MCF 10A (cell line): ENCODE measurements around the gene ARL4A. TPM values are rescaled to one million over a fixed set of nuclear protein-coding genes. Genes with fewer than 3 reads are reported as not detected.
A peak's percentile ranks its signal among the peaks of the same experiment; 100 is the strongest.

Source experiments
- BruUV-seq: library from RNA; stranded (reverse); fragments of 400-500 nt; replicated peaks from 2 replicates; lab custom pipeline; 2021; lab: Mats Ljungman, UMichigan
- CTCF ChIA-PET: fragments of 300-600 bp; sonication (Branson Sonifier 250); formaldehyde crosslinking; extraction: SDS; loops from one replicate; lab custom pipeline; 2021; ENCODE audit warnings: antibody characterized with exemption, inconsistent platforms; lab: Yijun Ruan, JAX
- POLR2A ChIA-PET: fragments of 300-600, 350-650 bp; sonication (Branson Sonifier 250); formaldehyde crosslinking; extraction: SDS; loops from one replicate; lab custom pipeline; 2020; ENCODE audit warnings: antibody characterized with exemption, inconsistent platforms; lab: Yijun Ruan, JAX
- DNase-seq: peaks from one replicate; pipeline ENCODE4 v3.0.0-alpha.2; 2018; ENCODE audit not compliant: unreplicated experiment
- H3K27ac Mint-ChIP-seq: one replicate; pipeline ENCODE4 v1.8.0; 2022; ENCODE audit warnings: mild to moderate bottlenecking, low read depth, mixed read lengths; ENCODE audit not compliant: unreplicated experiment
- H3K27me3 Mint-ChIP-seq: one replicate; pipeline ENCODE4 v1.8.0; 2022; ENCODE audit warnings: mixed read lengths; ENCODE audit not compliant: insufficient read depth, unreplicated experiment
- H3K36me3 Mint-ChIP-seq: one replicate; pipeline ENCODE4 v1.8.0; 2022; ENCODE audit warnings: mild to moderate bottlenecking, moderate library complexity, mixed read lengths; ENCODE audit not compliant: insufficient read depth, unreplicated experiment
- H3K4me1 Mint-ChIP-seq: one replicate; pipeline ENCODE4 v1.8.0; 2022; ENCODE audit warnings: mixed read lengths; ENCODE audit not compliant: insufficient read depth, unreplicated experiment
- H3K4me3 Mint-ChIP-seq: one replicate; pipeline ENCODE4 v1.8.0; 2022; ENCODE audit warnings: mild to moderate bottlenecking, moderate library complexity, mixed read lengths; ENCODE audit not compliant: unreplicated experiment
- H3K9me3 Mint-ChIP-seq: one replicate; pipeline ENCODE4 v1.8.0; 2022; ENCODE audit warnings: mixed read lengths; ENCODE audit not compliant: unreplicated experiment
- intact Hi-C: fragments of 100-400 bp; cut with micrococcal nuclease; formaldehyde crosslinking; loops from 2 replicates; pipeline ENCODE4 v1.14.1; 2022
- total RNA-seq: library from RNA; stranded (reverse); gene quantifications from 2 replicates; pipeline ENCODE4 v1.2.3, GENCODE V29; 2022
- TF ChIP-seq, protein P1 (sequence below): fragments of 200-600 bp; IDR thresholded peaks from one replicate; pipeline ENCODE4 v1.8.0; 2022; ENCODE audit warnings: antibody characterized with exemption, mild to moderate bottlenecking; ENCODE audit not compliant: unreplicated experiment

Gene ARL4A
- total RNA-seq, 1 experiment from 2014 or later = 42.6 TPM

DNA sequence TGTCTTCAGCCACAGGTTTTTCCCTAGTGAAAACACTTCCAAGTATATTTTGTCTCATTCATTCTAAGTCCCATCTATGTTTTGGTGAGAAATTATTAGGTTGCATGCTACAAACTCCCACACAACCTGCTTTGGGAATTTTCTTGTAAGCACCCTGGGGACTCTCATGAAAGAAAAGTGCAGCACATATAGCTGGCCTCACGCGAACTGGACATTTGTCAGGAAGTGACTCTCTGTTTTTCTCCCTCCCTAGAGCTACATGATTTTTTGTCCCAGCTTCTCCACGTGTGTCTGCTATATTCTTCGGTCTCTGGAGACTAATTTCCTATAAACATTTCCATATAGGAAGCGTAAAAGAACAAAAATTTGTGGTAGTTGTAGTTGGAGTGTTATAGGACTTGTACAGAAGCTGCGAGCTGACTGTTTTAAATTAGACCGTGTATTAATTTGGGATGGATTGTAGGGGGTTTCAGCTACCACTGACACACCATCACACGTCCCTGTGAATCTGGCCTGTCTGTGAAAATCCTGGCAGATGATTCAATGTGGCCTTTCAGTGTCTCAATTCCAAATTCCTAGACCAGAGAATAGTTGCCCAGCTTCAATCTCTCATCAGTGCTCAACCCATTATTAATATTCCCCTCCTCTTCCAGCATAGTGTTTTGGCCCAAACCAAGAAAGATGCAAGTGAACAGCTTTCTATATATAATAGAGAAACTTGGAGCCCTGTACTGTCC is 40.2 kb downstream of the ARL4A start:
- Mint-ChIP-seq H3K9me3 (no peaks in the 10 kb centered on the region), H3K36me3 (no peaks in the 10 kb centered on the region), H3K27me3 (no peaks in the 10 kb centered on the region), H3K27ac (peak overlapping the region; percentile 13), H3K4me1 (peaks cover 34% of the 10 kb centered on the region), H3K4me3 (no peak overlapping the region)
- ChIA-PET POLR2A (interaction anchor here (0.6 to 3.8 kb wide), 5 partner anchors 8 to 40 kb away, joined by 3 to 19 read pairs (median 3); partner anchors contain the start of gene ARL4A), CTCF (interaction anchor here (0.5 to 2.4 kb wide), 10 partner anchors 10 to 389 kb away, joined by 3 to 10 read pairs (median 4); partner anchors contain the start of gene ARL4A)
- intact Hi-C loops = no loop called here
- TF ChIP-seq, protein P1, sequence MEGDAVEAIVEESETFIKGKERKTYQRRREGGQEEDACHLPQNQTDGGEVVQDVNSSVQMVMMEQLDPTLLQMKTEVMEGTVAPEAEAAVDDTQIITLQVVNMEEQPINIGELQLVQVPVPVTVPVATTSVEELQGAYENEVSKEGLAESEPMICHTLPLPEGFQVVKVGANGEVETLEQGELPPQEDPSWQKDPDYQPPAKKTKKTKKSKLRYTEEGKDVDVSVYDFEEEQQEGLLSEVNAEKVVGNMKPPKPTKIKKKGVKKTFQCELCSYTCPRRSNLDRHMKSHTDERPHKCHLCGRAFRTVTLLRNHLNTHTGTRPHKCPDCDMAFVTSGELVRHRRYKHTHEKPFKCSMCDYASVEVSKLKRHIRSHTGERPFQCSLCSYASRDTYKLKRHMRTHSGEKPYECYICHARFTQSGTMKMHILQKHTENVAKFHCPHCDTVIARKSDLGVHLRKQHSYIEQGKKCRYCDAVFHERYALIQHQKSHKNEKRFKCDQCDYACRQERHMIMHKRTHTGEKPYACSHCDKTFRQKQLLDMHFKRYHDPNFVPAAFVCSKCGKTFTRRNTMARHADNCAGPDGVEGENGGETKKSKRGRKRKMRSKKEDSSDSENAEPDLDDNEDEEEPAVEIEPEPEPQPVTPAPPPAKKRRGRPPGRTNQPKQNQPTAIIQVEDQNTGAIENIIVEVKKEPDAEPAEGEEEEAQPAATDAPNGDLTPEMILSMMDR = no peak
- no peak for DNase-seq
- BruUV-seq = no TSS peak

GRCh38 chr7:12728192-12728538 is 40.7 kb downstream of the ARL4A start:
- POLR2A ChIA-PET = interaction anchor here (0.6 to 3.8 kb wide), 6 partner anchors 9 to 40 kb away, joined by 3 to 19 read pairs (median 4); partner anchors contain the start of gene ARL4A
- Mint-ChIP-seq H3K4me3 (no peak overlapping the region), H3K4me1 (peaks cover 30% of the 10 kb centered on the region), H3K36me3 (no peaks in the 10 kb centered on the region), H3K9me3 (no peaks in the 10 kb centered on the region), H3K27ac (peak overlapping the region; percentile 13), H3K27me3 (no peaks in the 10 kb centered on the region)
- intact Hi-C loops = no loop called here
- CTCF ChIA-PET = interaction anchor here (1.0 to 2.0 kb wide), 4 partner anchors 10 to 388 kb away, joined by 3 to 5 read pairs (median 5); no protein-coding TSS in a partner anchor
- BruUV-seq = no TSS peak
- TF ChIP-seq, protein P1 = no peak
- DNase-seq = no peak

GRCh38 chr7:12729112-12729511 is 41.7 kb downstream of the ARL4A start:
- Mint-ChIP-seq H3K4me1 (peaks cover 30% of the 10 kb centered on the region), H3K27ac (peak overlapping the region; percentile 40), H3K4me3 (peak overlapping the region; percentile 38), H3K27me3 (no peaks in the 10 kb centered on the region), H3K9me3 (no peaks in the 10 kb centered on the region), H3K36me3 (no peaks in the 10 kb centered on the region)
- intact Hi-C loops = no loop called here
- DNase-seq = peak; percentile 73
- BruUV-seq = no TSS peak
- TF ChIP-seq, protein P1 = no peak
- POLR2A ChIA-PET = interaction anchor here (0.9 to 3.8 kb wide), 7 partner anchors 9 to 41 kb away, joined by 3 to 19 read pairs (median 4); partner anchors contain the start of gene ARL4A
- CTCF ChIA-PET = interaction anchor here (1.0 to 2.0 kb wide), 5 partner anchors 8 to 388 kb away, joined by 3 to 5 read pairs (median 5); no protein-coding TSS in a partner anchor

- no peaks in the 10 kb centered on the region for H3K9me3 Mint-ChIP-seq
- H3K27ac Mint-ChIP-seq = peak overlapping the region; percentile 32
- ChIA-PET CTCF (interaction anchor here (0.7 to 1.7 kb wide), 7 partner anchors 9 to 384 kb away, joined by 3 to 5 read pairs (median 4); no protein-coding TSS in a partner anchor), POLR2A (interaction anchor here (1.3 to 2.5 kb wide), 3 partner anchors 12 to 19 kb away, joined by 3 to 9 read pairs (median 8); no protein-coding TSS in a partner anchor)
- intact Hi-C loops = no loop called here
- no peak for DNase-seq
- peaks cover 30% of the 10 kb centered on the region for H3K4me1 Mint-ChIP-seq
- no peaks in the 10 kb centered on the region for H3K27me3 Mint-ChIP-seq
- no peak overlapping the region for H3K4me3 Mint-ChIP-seq
- no TSS peak for BruUV-seq
- TF ChIP-seq, protein P1 = no peak
- no peaks in the 10 kb centered on the region for H3K36me3 Mint-ChIP-seq
Observed at GRCh38 chr7:12730523-12730922, 43.1 kb downstream of the ARL4A start.
